ENCODE measurements around the gene AMHR2.

DNA sequence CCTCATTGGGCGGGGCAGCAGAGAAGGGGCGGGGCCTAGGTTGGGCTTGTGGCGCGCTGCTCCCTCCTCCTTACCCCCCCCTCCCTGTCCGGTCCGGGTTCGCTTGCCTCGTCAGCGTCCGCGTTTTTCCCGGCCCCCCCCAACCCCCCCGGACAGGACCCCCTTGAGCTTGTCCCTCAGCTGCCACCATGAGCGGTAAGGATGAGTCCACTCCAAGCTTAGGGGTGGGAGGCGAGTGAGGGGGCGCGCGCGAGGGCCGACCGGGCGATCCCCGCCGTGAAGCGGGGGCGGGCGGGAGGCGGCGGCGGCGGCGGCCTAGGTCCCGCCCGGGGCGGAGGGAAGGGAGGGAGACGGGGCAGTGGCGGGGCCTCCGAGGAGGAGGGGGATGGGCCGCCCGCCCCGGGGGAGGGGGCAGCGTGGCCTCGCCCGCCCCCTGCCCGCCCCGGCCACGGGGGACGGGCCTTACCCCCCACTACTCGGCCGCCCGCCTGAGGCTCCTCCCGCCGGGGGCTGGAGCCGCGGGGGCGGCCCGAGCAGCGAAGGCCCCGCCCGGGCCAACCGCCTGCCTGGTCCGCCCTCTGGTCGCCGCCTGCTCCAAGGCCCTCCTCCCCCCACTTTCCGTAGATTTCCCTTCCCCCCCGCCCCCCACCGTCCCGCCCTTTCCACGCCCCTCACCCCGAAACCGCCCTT, 43.4 kb upstream of the AMHR2 start, which contains the start of gene SP1:
- TF ChIP-seq POLR2AphosphoS5 (IDR thresholded peaks at IDR 0.05), result peak in 2 of 3 donors; percentile 3 to 27
- TF ChIP-seq POLR2A (IDR thresholded peaks at IDR 0.05), result peak; percentile 28
